ENCODE data around the gene CREB5.

DNA sequence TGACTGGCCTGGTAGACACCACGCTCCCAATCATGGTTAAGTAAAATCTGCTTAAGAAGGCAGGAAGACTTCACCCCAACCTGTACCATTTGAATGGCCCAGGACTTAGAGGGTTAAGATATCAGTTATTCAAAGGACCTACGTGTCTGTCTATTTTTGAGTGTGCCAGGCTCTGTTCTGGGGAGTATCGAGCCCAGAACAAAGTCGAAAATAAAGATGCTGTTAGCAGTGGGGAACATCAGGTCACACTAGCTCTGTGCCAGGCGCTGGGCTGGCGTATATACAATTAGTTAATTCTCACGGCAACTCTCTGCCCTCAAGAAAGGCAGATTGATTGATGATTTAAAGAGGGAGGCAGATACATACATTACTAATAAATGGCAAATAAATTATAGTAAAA, 40.5 kb upstream of the CREB5 start:
- TF ChIP-seq TCF12 (IDR thresholded peaks at IDR 0.05; ENCODE audit: low read depth) (no peak), YY1 (IDR thresholded peaks at IDR 0.05; ENCODE audit: low read depth) (no peak), TAF1 (IDR thresholded peaks at IDR 0.05; ENCODE audit: low read depth) (no peak), EP300 (IDR thresholded peaks at IDR 0.05; ENCODE audit: borderline replicate concordance) (no peak), RAD21 (IDR thresholded peaks at IDR 0.05; ENCODE audit: low read depth) (no peak), CREB1 (IDR thresholded peaks at IDR 0.05; ENCODE audit: low read depth) (no peak), FOXM1 (IDR thresholded peaks at IDR 0.05; ENCODE audit: borderline replicate concordance, low read depth) (no peak), CEBPB (IDR thresholded peaks at IDR 0.05) (no peak), EGR1 (IDR thresholded peaks at IDR 0.05) (no peak), NFIC (IDR thresholded peaks at IDR 0.05) (no peak), TEAD4 (IDR thresholded peaks at IDR 0.05) (no peak)
- TF ChIP-seq, protein P1, sequence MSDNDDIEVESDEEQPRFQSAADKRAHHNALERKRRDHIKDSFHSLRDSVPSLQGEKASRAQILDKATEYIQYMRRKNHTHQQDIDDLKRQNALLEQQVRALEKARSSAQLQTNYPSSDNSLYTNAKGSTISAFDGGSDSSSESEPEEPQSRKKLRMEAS (IDR thresholded peaks at IDR 0.05) = no peak
- TF ChIP-seq, protein P2, sequence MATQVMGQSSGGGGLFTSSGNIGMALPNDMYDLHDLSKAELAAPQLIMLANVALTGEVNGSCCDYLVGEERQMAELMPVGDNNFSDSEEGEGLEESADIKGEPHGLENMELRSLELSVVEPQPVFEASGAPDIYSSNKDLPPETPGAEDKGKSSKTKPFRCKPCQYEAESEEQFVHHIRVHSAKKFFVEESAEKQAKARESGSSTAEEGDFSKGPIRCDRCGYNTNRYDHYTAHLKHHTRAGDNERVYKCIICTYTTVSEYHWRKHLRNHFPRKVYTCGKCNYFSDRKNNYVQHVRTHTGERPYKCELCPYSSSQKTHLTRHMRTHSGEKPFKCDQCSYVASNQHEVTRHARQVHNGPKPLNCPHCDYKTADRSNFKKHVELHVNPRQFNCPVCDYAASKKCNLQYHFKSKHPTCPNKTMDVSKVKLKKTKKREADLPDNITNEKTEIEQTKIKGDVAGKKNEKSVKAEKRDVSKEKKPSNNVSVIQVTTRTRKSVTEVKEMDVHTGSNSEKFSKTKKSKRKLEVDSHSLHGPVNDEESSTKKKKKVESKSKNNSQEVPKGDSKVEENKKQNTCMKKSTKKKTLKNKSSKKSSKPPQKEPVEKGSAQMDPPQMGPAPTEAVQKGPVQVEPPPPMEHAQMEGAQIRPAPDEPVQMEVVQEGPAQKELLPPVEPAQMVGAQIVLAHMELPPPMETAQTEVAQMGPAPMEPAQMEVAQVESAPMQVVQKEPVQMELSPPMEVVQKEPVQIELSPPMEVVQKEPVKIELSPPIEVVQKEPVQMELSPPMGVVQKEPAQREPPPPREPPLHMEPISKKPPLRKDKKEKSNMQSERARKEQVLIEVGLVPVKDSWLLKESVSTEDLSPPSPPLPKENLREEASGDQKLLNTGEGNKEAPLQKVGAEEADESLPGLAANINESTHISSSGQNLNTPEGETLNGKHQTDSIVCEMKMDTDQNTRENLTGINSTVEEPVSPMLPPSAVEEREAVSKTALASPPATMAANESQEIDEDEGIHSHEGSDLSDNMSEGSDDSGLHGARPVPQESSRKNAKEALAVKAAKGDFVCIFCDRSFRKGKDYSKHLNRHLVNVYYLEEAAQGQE (IDR thresholded peaks at IDR 0.05; ENCODE audit: low read depth) = no peak
- TF ChIP-seq, protein P3, sequence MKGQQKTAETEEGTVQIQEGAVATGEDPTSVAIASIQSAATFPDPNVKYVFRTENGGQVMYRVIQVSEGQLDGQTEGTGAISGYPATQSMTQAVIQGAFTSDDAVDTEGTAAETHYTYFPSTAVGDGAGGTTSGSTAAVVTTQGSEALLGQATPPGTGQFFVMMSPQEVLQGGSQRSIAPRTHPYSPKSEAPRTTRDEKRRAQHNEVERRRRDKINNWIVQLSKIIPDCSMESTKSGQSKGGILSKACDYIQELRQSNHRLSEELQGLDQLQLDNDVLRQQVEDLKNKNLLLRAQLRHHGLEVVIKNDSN (IDR thresholded peaks at IDR 0.05) = no peak
